IMR-90 (cell line): ENCODE data around the gene AS3MT. TPM values are rescaled to one million over a fixed set of nuclear protein-coding genes. Genes with fewer than 3 reads are reported as not detected.

ENCODE experiments used
- ATAC-seq: fragments of 200-7000 bp; cut with Tn5 transposase; 2 replicates; pipeline ENCODE4 v1.9.1; 2020; ENCODE audit warnings: low read depth, mild to moderate bottlenecking, moderate library complexity
- Bru-seq: library from RNA; stranded (reverse); fragments of 400-500 nt; gene quantifications from one replicate; lab custom pipeline; 2021; lab: Mats Ljungman, UMichigan
- BruChase-seq, 2 experiments: library from RNA; stranded (reverse); fragments of 400-500 nt; gene quantifications; one replicate each; lab custom pipeline; 2021; lab: Mats Ljungman, UMichigan
- BruUV-seq: library from RNA; stranded (reverse); fragments of 400-500 nt; replicated peaks from 2 replicates; lab custom pipeline; 2021; lab: Mats Ljungman, UMichigan
- CTCF ChIA-PET: fragments of 300-600 bp; formaldehyde crosslinking; extraction: SDS; loops from one replicate; lab custom pipeline; 2021; ENCODE audit warnings: antibody characterized with exemption; lab: Yijun Ruan, JAX
- POLR2A ChIA-PET: fragments of 300-600 bp; sonication (Branson Sonifier 250); formaldehyde crosslinking; loops from one replicate; lab custom pipeline; 2022; ENCODE audit warnings: antibody characterized with exemption; ENCODE audit not compliant: unreplicated experiment; lab: Charles Lee
- DNase-seq: peaks from one replicate; pipeline ENCODE4 v3.0.0; 2013
- H2AFZ ChIP-seq: replicated peaks from 2 replicates; pipeline ENCODE3; 2013; ENCODE audit warnings: low read length, mild to moderate bottlenecking; ENCODE audit not compliant: poor library complexity
- H2AK5ac ChIP-seq: 2 replicates; pipeline ENCODE4 v1.6.1; 2013; ENCODE audit warnings: low read depth, low read length, inconsistent platforms
- H2AK9ac ChIP-seq: replicated peaks from 2 replicates; pipeline ENCODE3; 2013; ENCODE audit warnings: mild to moderate bottlenecking, low read depth, low read length, moderate library complexity; ENCODE audit not compliant: poor library complexity
- H2BK120ac ChIP-seq: 2 replicates; pipeline ENCODE4 v1.6.1; 2013; ENCODE audit warnings: low read depth, low read length, inconsistent platforms
- H2BK15ac ChIP-seq: 3 replicates; pipeline ENCODE4 v1.6.1; 2013; ENCODE audit warnings: low read depth, low read length, inconsistent platforms
- H2BK20ac ChIP-seq: 2 replicates; pipeline ENCODE4 v1.6.1; 2013; ENCODE audit warnings: low read depth, mild to moderate bottlenecking, inconsistent platforms, low read length, moderate library complexity
- H2BK5ac ChIP-seq: 2 replicates; pipeline ENCODE4 v1.6.1; 2013; ENCODE audit warnings: mild to moderate bottlenecking, low read depth, low read length, inconsistent platforms; ENCODE audit not compliant: poor library complexity, severe bottlenecking
- H3K14ac ChIP-seq: replicated peaks from 2 replicates; pipeline ENCODE4 v1.6.1; 2013; ENCODE audit warnings: low read depth, low read length, inconsistent platforms
- H3K18ac ChIP-seq: 2 replicates; pipeline ENCODE4 v1.6.1; 2013; ENCODE audit warnings: low read depth, low read length, control low read depth
- H3K23ac ChIP-seq: 2 replicates; pipeline ENCODE4 v1.6.1; 2013; ENCODE audit warnings: low read depth, low read length, inconsistent platforms
- H3K27ac ChIP-seq: 2 replicates; pipeline ENCODE4 v1.5.1; 2013; ENCODE audit warnings: mild to moderate bottlenecking, control low read depth, low read length; ENCODE audit not compliant: insufficient read depth
- H3K27me3 ChIP-seq: 2 replicates; pipeline ENCODE4 v1.6.1; 2013; ENCODE audit warnings: low read length; ENCODE audit not compliant: control insufficient read depth, insufficient read depth
- H3K36me3 ChIP-seq: 2 replicates; pipeline ENCODE4 v1.6.1; 2013; ENCODE audit warnings: low read length, mixed read lengths; ENCODE audit not compliant: control insufficient read depth, insufficient read depth
- H3K4ac ChIP-seq: 2 replicates; pipeline ENCODE4 v1.6.1; 2013; ENCODE audit warnings: low read depth, low read length, inconsistent platforms
- H3K4me1 ChIP-seq: 2 replicates; pipeline ENCODE4 v1.6.1; 2013; ENCODE audit warnings: low read length, mixed read lengths; ENCODE audit not compliant: control insufficient read depth, insufficient read depth
- H3K4me2 ChIP-seq: 2 replicates; pipeline ENCODE4 v1.6.1; 2013; ENCODE audit warnings: low read depth, mild to moderate bottlenecking, control low read depth, low read length, moderate library complexity
- H3K4me3 ChIP-seq: 2 replicates; pipeline ENCODE4 v1.5.1; 2013; ENCODE audit warnings: low read depth, mild to moderate bottlenecking, control low read depth, low read length, moderate library complexity; ENCODE audit not compliant: insufficient read depth
- H3K56ac ChIP-seq: 2 replicates; pipeline ENCODE4 v1.6.1; 2013; ENCODE audit warnings: low read length, inconsistent platforms; ENCODE audit not compliant: insufficient read depth; ENCODE audit errors: extremely low read depth
- H3K79me1 ChIP-seq, 2 experiments: 2 replicates each; pipeline ENCODE4 v1.6.1; 2013; ENCODE audit warnings: low read length in 2 of 2, inconsistent platforms in 1 of 2, low read depth in 1 of 2
- H3K9ac ChIP-seq: 2 replicates; pipeline ENCODE4 v1.6.1; 2013; ENCODE audit warnings: low read depth, low read length, control low read depth
- H3K9me1 ChIP-seq: 2 replicates; pipeline ENCODE4 v1.6.1; 2013; ENCODE audit warnings: low read length, inconsistent platforms; ENCODE audit not compliant: insufficient read depth
- H3K9me3 ChIP-seq: 2 replicates; pipeline ENCODE4 v1.6.1; 2013; ENCODE audit warnings: low read length; ENCODE audit not compliant: control insufficient read depth, insufficient read depth
- H4K20me1 ChIP-seq: 2 replicates; pipeline ENCODE4 v1.6.1; 2013; ENCODE audit warnings: low read length, inconsistent platforms; ENCODE audit not compliant: insufficient read depth
- H4K5ac ChIP-seq: 2 replicates; pipeline ENCODE4 v1.6.1; 2013; ENCODE audit warnings: mild to moderate bottlenecking, low read depth, low read length, control low read depth
- H4K8ac ChIP-seq, 2 experiments: 2 replicates each; pipeline ENCODE4 v1.6.1; 2013; ENCODE audit warnings: low read depth in 2 of 2, low read length in 2 of 2, control low read depth in 1 of 2, inconsistent platforms in 1 of 2
- H4K91ac ChIP-seq: 2 replicates; pipeline ENCODE4 v1.6.1; 2013; ENCODE audit warnings: low read depth, low read length, inconsistent platforms; ENCODE audit not compliant: insufficient read depth
- CHD1 ChIP-seq: IDR thresholded peaks from 2 replicates; pipeline ENCODE4 v1.6.1; 2012; ENCODE audit warnings: low read depth, low read length, improper control_type of control experiment
- CTCF ChIP-seq: conservative IDR thresholded peaks from 2 replicates; pipeline ENCODE4 v1.5.1; 2012; ENCODE audit warnings: mild to moderate bottlenecking, low read depth, low read length, improper control_type of control experiment
- ELK1 ChIP-seq: fragments of 150-350 bp; IDR thresholded peaks from 2 replicates; pipeline ENCODE4 v1.6.1; 2016; ENCODE audit warnings: low read depth, mild to moderate bottlenecking, low read length, moderate library complexity, borderline replicate concordance
- FOS ChIP-seq: fragments of 150-350 bp; IDR thresholded peaks from 2 replicates; pipeline ENCODE4 v1.6.1; 2016; ENCODE audit warnings: low read depth, low read length
- MAZ ChIP-seq: IDR thresholded peaks from 2 replicates; pipeline ENCODE4 v1.6.1; 2012; ENCODE audit warnings: low read depth, mild to moderate bottlenecking, low read length, improper control_type of control experiment, moderate library complexity, borderline replicate concordance
- MXI1 ChIP-seq: IDR thresholded peaks from 2 replicates; pipeline ENCODE4 v1.6.1; 2012; ENCODE audit warnings: low read depth, mild to moderate bottlenecking, low read length, moderate library complexity, borderline replicate concordance
- RCOR1 ChIP-seq: IDR thresholded peaks from 2 replicates; pipeline ENCODE4 v1.6.1; 2012; ENCODE audit warnings: mild to moderate bottlenecking, low read length, improper control_type of control experiment; ENCODE audit not compliant: insufficient replicate concordance
- RFX5 ChIP-seq: IDR thresholded peaks from 2 replicates; pipeline ENCODE4 v1.8.0; 2012; ENCODE audit warnings: low read depth, mild to moderate bottlenecking, low read length, moderate library complexity
- WGBS, 2 experiments: methylation state at CpG; one replicate each; pipeline versions ENCODE4 v1.1.5 to v1.1.7; 2013; ENCODE audit warnings: missing lambda C conversion rate in 2 of 2; ENCODE audit not compliant: insufficient read length in 1 of 2; ENCODE audit errors: extremely low coverage in 2 of 2; 5-methylcytosine and 5-hydroxymethylcytosine counted together
- dilution Hi-C: fragments of 300-500 bp; cut with HindIII; formaldehyde crosslinking; loops from one replicate; pipeline ENCODE4 v1.14.3; 2018; ENCODE audit warnings: low sequenced_read_pairs; ENCODE audit not compliant: unreplicated experiment
- in situ Hi-C: fragments of 300-500 bp; cut with MboI; formaldehyde crosslinking; loops from 3 replicates; pipeline ENCODE4 v1.14.3; 2019; ENCODE audit warnings: low sequenced_read_pairs, inconsistent platforms, mixed read lengths
- intact Hi-C: fragments of 100-400 bp; cut with micrococcal nuclease; formaldehyde crosslinking; loops from 2 replicates; pipeline ENCODE4 v1.10.0; 2022
- long read RNA-seq: library from polyadenylated mRNA; unstranded; transcript quantifications from one replicate; pipeline ENCODE4 v2.0.0, GENCODE V29; 2021; ENCODE audit not compliant: unreplicated experiment
- polyA plus RNA-seq, 3 experiments: library from polyadenylated mRNA; depleted of rRNA; stranded (reverse); fragments of >200 nt; gene quantifications; 2 replicates each; pipeline ENCODE4 v1.2.3, GENCODE V29; 2012; ENCODE audit warnings: low replicate concordance in 1 of 3
- total RNA-seq: library from RNA; depleted of rRNA; stranded (reverse); fragments of >200 nt; gene quantifications from 2 replicates; pipeline ENCODE4 v1.2.3, GENCODE V29; 2012; rRNA removed

The AS3MT gene
- total RNA-seq (3.6 and 7.5 TPM in 2 replicates), polyA plus RNA-seq (2012; rRNA removed) (2.1 and 2.7 TPM in 2 replicates), Bru-seq, nascent RNA (percentile 44 among the genes with signal in this experiment), BruChase-seq, experiment 1, labeled RNA remaining after a 6-hour chase (percentile 69 among the genes with signal in this experiment), BruChase-seq, experiment 2, labeled RNA remaining after a 2-hour chase (percentile 69 among the genes with signal in this experiment)
- polyA plus RNA-seq (2012; cell fraction: cytosol; rRNA removed), result 1.5 and 1.6 TPM in 2 replicates
- 0.78 and 4.2 TPM in 2 replicates for polyA plus RNA-seq (2012; cell fraction: nucleus; rRNA removed; ENCODE audit: low replicate concordance)
- long read RNA-seq, partial matches to known transcripts, result 0 of 1 reads
- long read RNA-seq, other reads (novel, unspliced or antisense), result 1 of 1 reads

GRCh38 chr10:102869258-102870198 is at the start of gene AS3MT:
Gene AS3MT, plus strand, starts transcription at chr10:102869470. Its CDS starts 123 bp downstream, at chr10:102869593.
- H3K23ac ChIP-seq, result 0 out of 2 replicates have a peak within 1 kb of the TSS, but pooled peaks have one; percentile 29
- no TSS peak for BruUV-seq
- H3K4me1 ChIP-seq, result peaks cover 5% of the 10 kb centered on the region
- TF ChIP-seq CHD1 (no peak), ELK1 (no peak), CTCF (no peak), FOS (no peak), RCOR1 (no peak), MXI1 (no peak), RFX5 (no peak), MAZ (no peak)
- H4K8ac ChIP-seq, result peak within 1 kb of the TSS; percentile 81 to 94
- H4K20me1 ChIP-seq, result no peaks in the 10 kb centered on the region
- H3K79me1 ChIP-seq, result peaks cover 0 to 8% of the 10 kb centered on the region in 2 experiments; a peak in 1 of 4 replicates
- peak within 1 kb of the TSS; percentile 46 for H3K27ac ChIP-seq
- H2BK15ac ChIP-seq, result no peak within 1 kb of the TSS
- no peak within 1 kb of the TSS for H2BK5ac ChIP-seq
- peak within 1 kb of the TSS; percentile 95 for H3K4me2 ChIP-seq
- peak within 1 kb of the TSS; percentile 53 for H3K14ac ChIP-seq
- peak within 1 kb of the TSS; percentile 49 for H3K4ac ChIP-seq
- H3K56ac ChIP-seq, result peak within 1 kb of the TSS; percentile 56; the same call in 1 of the 2 replicates
- peak within 1 kb of the TSS; percentile 75 for H3K9ac ChIP-seq
- no peaks in the 10 kb centered on the region for H3K27me3 ChIP-seq
- peak within 1 kb of the TSS; percentile 83 for H2AK9ac ChIP-seq
- H2AFZ ChIP-seq, result peak within 1 kb of the TSS; percentile 93
- no peak within 1 kb of the TSS for H2BK20ac ChIP-seq
- H4K91ac ChIP-seq, result peak within 1 kb of the TSS; percentile 63; the same call in 1 of the 2 replicates
- ATAC-seq (peak; percentile 95), DNase-seq (no peak)
- ChIA-PET CTCF (no interaction called here), POLR2A (no interaction called here)
- no peak within 1 kb of the TSS for H2AK5ac ChIP-seq
- intact Hi-C loops (no loop called here), dilution Hi-C loops (no loop called here), in situ Hi-C loops (no loop called here)
- H3K18ac ChIP-seq, result peak within 1 kb of the TSS; percentile 13; the same call in 1 of the 2 replicates
- H3K9me1 ChIP-seq, result 0 out of 2 replicates have a peak, but pooled peaks cover 8% of the 10 kb centered on the region
- H3K36me3 ChIP-seq, result no peaks in the 10 kb centered on the region
- peak within 1 kb of the TSS; percentile 55 for H3K4me3 ChIP-seq
- H4K5ac ChIP-seq, result peak within 1 kb of the TSS; percentile 49
- WGBS, 2 experiments, result 8% methylated on average over 18 of the region's 63 CpGs; no CpG with 5 or more reads in 1 of the 2 experiments
- H3K9me3 ChIP-seq, result no peaks in the 10 kb centered on the region
- H2BK120ac ChIP-seq, result peak within 1 kb of the TSS; percentile 11; the same call in 1 of the 2 replicates
